ENCODE results near the gene RECK. TPM values are rescaled to one million over a fixed set of nuclear protein-coding genes. Genes with fewer than 3 reads are reported as not detected.
A peak's percentile ranks its signal among the peaks of the same experiment; 100 is the strongest.

RECK gene
- total RNA-seq, 2 experiments from 2014 or later, result 9.3 to 9.8 TPM

GRCh38 chr9:36163786-36164170 is 127.1 kb downstream of the RECK start:
- H3K27me3 Mint-ChIP-seq, result no peaks in the 10 kb centered on the region
- CTCF ChIA-PET, result interaction anchor here (0.8 to 7.5 kb wide), 6 partner anchors 15 to 62 kb away, joined by 3 to 122 read pairs (median 4); partner anchors contain the start of genes CLTA and GLIPR2
- ATAC-seq (ENCODE audit: poor library complexity), result no peak
- peaks cover 17% of the 10 kb centered on the region for H3K36me3 Mint-ChIP-seq (ENCODE audit: low read depth)
- POLR2A ChIA-PET, result interaction anchor here (1.1 to 2.2 kb wide), 2 partner anchors 27 kb away, joined by 3 to 5 read pairs; partner anchors contain the start of genes CLTA and GLIPR2
- H3K4me3 Mint-ChIP-seq, result no peak overlapping the region
- no peaks in the 10 kb centered on the region for H3K4me1 Mint-ChIP-seq (ENCODE audit: low read depth)
- DNase-seq, result no peak
- Histone ChIP-seq H3K4me1 (ENCODE audit: insufficient read depth, low read length) (peaks cover 15% of the 10 kb centered on the region), H3K9me3 (ENCODE audit: control insufficient read depth in 1 of 2, insufficient read depth in 1 of 2, low read length in 2 of 2) (no peaks in the 10 kb centered on the region), H3K27ac (ENCODE audit: low read depth in 1 of 2, low read length in 2 of 2) (no peak overlapping the region), H3K36me3 (ENCODE audit: insufficient read depth, low read length) (peaks cover 19% of the 10 kb centered on the region), H3K4me3 (ENCODE audit: low read length) (no peak overlapping the region), H3K27me3 (ENCODE audit: control insufficient read depth in 1 of 2, insufficient read depth in 2 of 2, low read length in 2 of 2) (no peaks in the 10 kb centered on the region)
- intact Hi-C loops (cut with DNase I, micrococcal nuclease), result loop anchor here in 1 of 2 experiments (5.0 to 10.0 kb wide), 2 partner anchors 36 to 209 kb away; partner anchors contain the start of gene OR2S2
- peak overlapping the region; percentile 28 for H3K27ac Mint-ChIP-seq
- no peaks in the 10 kb centered on the region for H3K9me3 Mint-ChIP-seq
- no peak for TF ChIP-seq CTCF (IDR thresholded peaks at IDR 0.05)

GRCh38 chr9:36164372-36164771 is 127.7 kb downstream of the RECK start:
- Histone ChIP-seq H3K4me3 (ENCODE audit: low read length) (no peak overlapping the region), H3K27ac (ENCODE audit: low read depth in 1 of 2, low read length in 2 of 2) (no peak overlapping the region), H3K9me3 (ENCODE audit: control insufficient read depth in 1 of 2, insufficient read depth in 1 of 2, low read length in 2 of 2) (no peaks in the 10 kb centered on the region), H3K27me3 (ENCODE audit: control insufficient read depth in 1 of 2, insufficient read depth in 2 of 2, low read length in 2 of 2) (no peaks in the 10 kb centered on the region), H3K36me3 (ENCODE audit: insufficient read depth, low read length) (peaks cover 19% of the 10 kb centered on the region), H3K4me1 (ENCODE audit: insufficient read depth, low read length) (peaks cover 15% of the 10 kb centered on the region)
- TF ChIP-seq CTCF (IDR thresholded peaks at IDR 0.05), result no peak
- no peaks in the 10 kb centered on the region for H3K9me3 Mint-ChIP-seq
- no peak for DNase-seq
- intact Hi-C loops (cut with DNase I, micrococcal nuclease), result loop anchor here in 1 of 2 experiments (5.0 to 10.0 kb wide), 2 partner anchors 37 to 210 kb away; partner anchors contain the start of gene OR2S2
- no peak for ATAC-seq (ENCODE audit: poor library complexity)
- H3K4me3 Mint-ChIP-seq, result no peak overlapping the region
- no peaks in the 10 kb centered on the region for H3K4me1 Mint-ChIP-seq (ENCODE audit: low read depth)
- CTCF ChIA-PET, result interaction anchor here (0.8 to 7.5 kb wide), 4 partner anchors 16 to 63 kb away, joined by 3 to 122 read pairs (median 18); no protein-coding TSS in a partner anchor
- H3K27me3 Mint-ChIP-seq, result no peaks in the 10 kb centered on the region
- no peak overlapping the region for H3K27ac Mint-ChIP-seq
- POLR2A ChIA-PET, result interaction anchor here (0.7 to 2.2 kb wide), 3 partner anchors 26 to 60 kb away, joined by 3 to 5 read pairs (median 3); partner anchors contain the start of genes CLTA and GLIPR2
- H3K36me3 Mint-ChIP-seq (ENCODE audit: low read depth), result peaks cover 11% of the 10 kb centered on the region

- ATAC-seq (ENCODE audit: poor library complexity) (no peak), DNase-seq (no peak)
- no peaks in the 10 kb centered on the region for H3K4me1 Mint-ChIP-seq (ENCODE audit: low read depth)
- H3K9me3 ChIP-seq (ENCODE audit: control insufficient read depth in 1 of 2, insufficient read depth in 1 of 2, low read length in 2 of 2), result no peaks in the 10 kb centered on the region
- H3K27me3 ChIP-seq (ENCODE audit: control insufficient read depth in 1 of 2, insufficient read depth in 2 of 2, low read length in 2 of 2), result no peaks in the 10 kb centered on the region
- H3K36me3 ChIP-seq (ENCODE audit: insufficient read depth, low read length), result peaks cover 19% of the 10 kb centered on the region
- POLR2A ChIA-PET, result interaction anchor here (0.7 to 2.2 kb wide), 3 partner anchors 26 to 61 kb away, joined by 3 to 5 read pairs (median 3); partner anchors contain the start of genes CLTA and GLIPR2
- H3K4me3 Mint-ChIP-seq, result no peak overlapping the region
- peaks cover 10% of the 10 kb centered on the region for H3K36me3 Mint-ChIP-seq (ENCODE audit: low read depth)
- intact Hi-C loops (cut with DNase I, micrococcal nuclease), result loop anchor here in 1 of 2 experiments (5.0 to 10.0 kb wide), 2 partner anchors 38 to 210 kb away; partner anchors contain the start of gene OR2S2
- H3K9me3 Mint-ChIP-seq, result no peaks in the 10 kb centered on the region
- no peak overlapping the region for H3K27ac Mint-ChIP-seq
- H3K27ac ChIP-seq (ENCODE audit: low read depth in 1 of 2, low read length in 2 of 2), result no peak overlapping the region
- peaks cover 15% of the 10 kb centered on the region for H3K4me1 ChIP-seq (ENCODE audit: insufficient read depth, low read length)
- no peaks in the 10 kb centered on the region for H3K27me3 Mint-ChIP-seq
- no peak for TF ChIP-seq CTCF (IDR thresholded peaks at IDR 0.05)
- CTCF ChIA-PET, result interaction anchor here (0.7 to 7.5 kb wide), 4 partner anchors 16 to 205 kb away, joined by 3 to 122 read pairs (median 18); no protein-coding TSS in a partner anchor
- H3K4me3 ChIP-seq (ENCODE audit: low read length), result no peak overlapping the region
These were observed 128.3 kb downstream of the RECK start for GRCh38 chr9:36164989-36165388.
